Nucleus accumbens (tissue), 56 donors: ENCODE results near the gene ZFYVE27.

ENCODE experiments used
- DNase-seq, 56 donors: peaks; one replicate each; lab custom pipeline; 2025; lab: John Stamatoyannopoulos, UW

Gene ZFYVE27

GRCh38 chr10:97766996-97767924, 30.3 kb downstream of the ZFYVE27 start:
- no peak for DNase-seq

- DNase-seq, result no peak
These were observed 31.7 kb downstream of the ZFYVE27 start for GRCh38 chr10:97768322-97769315.

GRCh38 chr10:97770255-97770654, 33.3 kb downstream of the ZFYVE27 start:
- DNase-seq, result no peak

GRCh38 chr10:97771055-97771891, 34.3 kb downstream of the ZFYVE27 start:
- peak in 6 of 56 donors; percentile 22 to 50 (median 35) for DNase-seq

- DNase-seq, result peak in 2 of 56 donors; percentile 14 to 50
These were observed 35.2 kb downstream of the ZFYVE27 start, which contains the start of gene SFRP5 for GRCh38 chr10:97771913-97772823. Gene SFRP5, minus strand, starts transcription at chr10:97771999. Its CDS starts 166 bp downstream, at chr10:97771833.

- no peak for DNase-seq
These were observed 36.2 kb downstream of the ZFYVE27 start for GRCh38 chr10:97773096-97773495.

- no peak for DNase-seq
These were observed 37.9 kb downstream of the ZFYVE27 start for GRCh38 chr10:97774811-97775294.

- DNase-seq, result no peak
These were observed 40.2 kb downstream of the ZFYVE27 start for GRCh38 chr10:97777143-97777542.

GRCh38 chr10:97778452-97779302, 41.7 kb downstream of the ZFYVE27 start:
- DNase-seq, result no peak

- no peak for DNase-seq
These were observed 42.6 kb downstream of the ZFYVE27 start for GRCh38 chr10:97779492-97779891.

- DNase-seq, result no peak
These were observed 43.0 kb downstream of the ZFYVE27 start for GRCh38 chr10:97779975-97780374.

GRCh38 chr10:97780841-97781617, 44.1 kb downstream of the ZFYVE27 start:
- DNase-seq, result peak in 11 of 56 donors; percentile 9 to 38 (median 20)

GRCh38 chr10:97781618-97782331, 44.8 kb downstream of the ZFYVE27 start:
- no peak for DNase-seq

- no peak for DNase-seq
These were observed 45.7 kb downstream of the ZFYVE27 start for GRCh38 chr10:97782455-97783228.

- DNase-seq, result no peak
These were observed 47.4 kb downstream of the ZFYVE27 start for GRCh38 chr10:97784200-97784810.
